ENCODE results near the gene SDR42E1.

- TF ChIP-seq CTCF (IDR thresholded peaks at IDR 0.05) (no peak), POLR2A (IDR thresholded peaks at IDR 0.05) (no peak)
These were observed 1.9 kb upstream of the SDR42E1 start for GRCh38 chr16:82013139-82013538.
